HG03354 (cell line): ENCODE results near the gene THUMPD1.
"Not testable (repeated sequence)": the region's sequence is repeated elsewhere in the genome, so short reads cannot be mapped to it uniquely, and the experiment has no call there.

ENCODE experiments used
- ATAC-seq: cut with Tn5 transposase; IDR thresholded peaks from one replicate; pipeline ENCODE4 v1.9.1; 2021; ENCODE audit warnings: mild to moderate bottlenecking; ENCODE audit not compliant: unreplicated experiment, poor library complexity, severe bottlenecking

Gene THUMPD1

DNA sequence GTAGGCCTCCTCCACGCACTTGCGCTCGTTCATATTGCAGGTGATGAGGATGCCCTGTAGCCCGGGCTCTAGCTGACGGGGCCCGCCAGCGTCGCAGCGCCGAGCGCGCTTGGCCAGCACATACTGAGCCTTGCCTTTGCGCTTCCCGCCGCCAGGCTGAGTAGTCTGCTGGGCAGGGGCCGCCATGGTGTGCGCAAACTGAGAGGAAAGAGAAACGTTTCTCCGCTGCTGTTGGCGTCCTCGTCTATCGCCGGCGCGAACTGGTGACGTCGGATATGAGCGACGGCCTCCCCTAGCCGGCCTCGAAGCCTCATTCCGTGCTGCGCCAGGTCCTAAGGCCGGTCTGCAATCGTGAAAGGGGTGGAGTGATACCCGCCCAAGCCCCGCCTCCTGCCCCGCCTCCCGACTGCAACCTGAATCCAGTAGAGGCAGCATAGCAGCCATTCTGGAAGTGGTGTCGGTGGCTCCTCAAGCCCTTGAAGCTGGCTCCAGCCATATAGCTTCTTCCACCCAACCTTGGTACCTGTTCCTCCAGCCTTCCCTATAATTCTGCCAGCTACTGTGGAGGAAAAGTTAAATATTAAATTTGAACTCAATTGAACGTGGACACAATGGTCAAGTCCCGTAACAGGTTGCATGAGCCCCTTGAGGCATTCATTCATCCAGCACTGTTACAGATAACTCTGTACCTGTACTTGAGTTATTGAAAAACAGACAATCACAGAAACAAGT lies at the start of gene THUMPD1:
TSS of gene THUMPD1 (minus strand) at position 265 of the 732 bp plus-strand sequence. CDS start at position 186, 79 bp downstream.
- peak; percentile 88 for ATAC-seq

GRCh38 chr16:20789130-20789529 lies 47.5 kb upstream of the THUMPD1 start:
- no peak for ATAC-seq

DNA sequence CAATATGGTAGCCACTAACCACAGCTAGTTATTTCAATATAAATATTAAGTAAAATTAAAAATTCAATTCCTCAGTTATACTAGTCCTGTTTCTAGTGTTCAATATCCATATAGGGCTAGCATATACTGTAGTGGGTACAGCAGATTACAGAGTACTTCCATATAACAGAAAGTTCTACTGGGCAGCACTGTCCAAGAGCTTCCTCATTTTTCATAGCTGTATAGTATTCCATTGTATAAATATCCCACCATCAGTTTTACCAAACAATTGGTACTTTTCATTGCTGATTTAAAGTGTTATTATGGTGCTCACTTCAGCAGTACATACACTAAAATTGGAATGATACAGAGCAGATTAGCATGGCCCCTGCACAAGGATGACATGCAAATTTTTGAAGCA lies 42.6 kb upstream of the THUMPD1 start:
- ATAC-seq, result no peak

DNA sequence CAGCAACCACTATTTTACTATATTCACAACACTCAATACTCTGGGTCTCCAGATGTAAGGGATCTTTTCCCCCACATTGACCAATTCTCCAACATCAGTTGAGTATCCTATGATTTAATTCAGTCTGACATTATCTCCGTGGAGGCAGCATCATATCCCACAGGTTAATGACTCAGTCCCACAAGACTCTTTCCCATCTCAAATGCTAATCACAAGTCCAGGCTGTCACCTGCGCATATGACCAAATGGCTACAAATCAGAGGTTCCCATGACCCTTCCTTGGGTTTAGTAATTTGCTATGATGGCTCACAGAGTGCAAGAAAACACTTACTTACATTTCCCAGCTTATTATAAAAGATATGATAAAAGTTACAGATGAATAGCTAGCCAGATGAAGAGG lies 40.9 kb upstream of the THUMPD1 start:
- no peak for ATAC-seq

DNA sequence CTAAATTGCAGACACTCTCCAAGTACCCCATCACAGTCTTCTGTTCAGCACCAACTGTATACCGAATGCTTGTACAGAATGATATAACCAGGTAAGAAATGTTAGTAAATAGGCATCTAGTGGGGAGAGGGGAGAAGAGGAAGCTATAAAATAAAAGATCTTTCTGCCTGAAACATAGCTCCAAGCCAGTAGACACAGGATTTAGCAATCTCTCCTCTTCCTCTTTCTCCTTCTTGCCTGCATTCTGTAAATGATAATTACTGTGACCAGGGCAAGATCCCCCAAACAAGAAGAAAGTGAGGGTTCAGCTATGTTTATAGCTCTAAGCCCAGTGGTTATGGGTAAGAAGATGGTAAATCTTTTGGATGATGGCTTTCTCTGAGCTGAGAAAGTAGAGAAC lies 40.1 kb upstream of the THUMPD1 start:
- ATAC-seq, result no peak

- no peak for ATAC-seq
Observed at GRCh38 chr16:20774703-20775362, 33.2 kb upstream of the THUMPD1 start.

- no peak for ATAC-seq
Observed at GRCh38 chr16:20773679-20774078, 32.1 kb upstream of the THUMPD1 start.

DNA sequence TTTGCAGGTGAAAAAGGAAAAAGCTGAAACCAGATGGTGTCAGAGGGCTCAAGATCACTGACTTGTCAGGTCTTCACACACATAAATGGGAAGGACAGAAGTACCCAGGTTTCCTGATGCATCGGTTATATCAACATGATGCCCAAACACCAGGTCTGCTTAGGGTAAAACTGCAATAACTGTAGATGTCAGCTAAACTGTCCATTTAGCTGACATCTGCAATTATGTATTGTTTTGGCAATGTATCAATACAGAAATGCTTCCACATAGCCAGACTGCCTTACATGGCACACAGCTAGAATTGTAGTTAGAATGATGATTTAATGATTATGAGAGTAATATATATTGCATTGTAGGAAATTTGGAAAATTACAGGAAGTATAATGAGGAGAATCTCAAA lies 27.2 kb upstream of the THUMPD1 start:
- ATAC-seq, result no peak

DNA sequence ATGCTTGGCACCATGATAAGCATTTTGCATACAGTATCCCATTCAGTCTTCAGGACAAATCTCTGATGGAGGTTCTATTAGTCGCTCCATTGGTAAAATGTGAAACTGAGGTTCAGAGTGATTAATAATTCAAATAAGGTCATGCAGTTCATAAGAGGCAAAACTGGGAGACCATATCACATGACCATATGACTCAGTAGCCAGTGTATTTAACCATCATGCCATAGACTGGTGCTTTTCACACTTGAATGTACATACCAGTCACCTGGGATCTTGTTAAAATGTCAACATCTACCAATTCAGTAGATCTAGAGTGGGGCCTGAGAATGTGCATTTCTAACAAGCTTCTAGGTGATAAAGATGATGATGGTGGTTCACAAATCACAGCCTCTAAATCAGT lies 26.5 kb upstream of the THUMPD1 start:
- no peak for ATAC-seq

DNA sequence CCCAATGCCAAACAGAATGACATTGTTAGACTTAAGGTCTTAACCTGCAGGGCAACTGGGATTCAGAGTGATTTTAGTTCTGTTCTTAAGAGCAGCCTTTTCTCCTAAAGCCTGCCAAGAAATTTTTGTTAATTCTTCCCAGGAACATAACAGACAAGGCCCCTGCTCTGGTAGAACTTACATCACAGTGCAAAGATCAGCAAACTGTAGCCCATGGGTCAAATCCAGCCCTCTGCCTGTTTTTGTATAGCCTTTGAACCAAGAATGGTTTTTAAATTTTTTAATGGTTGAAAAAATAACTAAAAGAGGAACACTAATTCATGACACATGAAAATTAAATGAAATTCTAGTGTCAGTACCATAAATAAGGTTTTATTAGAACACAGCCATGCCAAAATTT lies 26.0 kb upstream of the THUMPD1 start:
- ATAC-seq, result no peak

- no peak for ATAC-seq
Observed at GRCh38 chr16:20766294-20766693, 24.7 kb upstream of the THUMPD1 start.

DNA sequence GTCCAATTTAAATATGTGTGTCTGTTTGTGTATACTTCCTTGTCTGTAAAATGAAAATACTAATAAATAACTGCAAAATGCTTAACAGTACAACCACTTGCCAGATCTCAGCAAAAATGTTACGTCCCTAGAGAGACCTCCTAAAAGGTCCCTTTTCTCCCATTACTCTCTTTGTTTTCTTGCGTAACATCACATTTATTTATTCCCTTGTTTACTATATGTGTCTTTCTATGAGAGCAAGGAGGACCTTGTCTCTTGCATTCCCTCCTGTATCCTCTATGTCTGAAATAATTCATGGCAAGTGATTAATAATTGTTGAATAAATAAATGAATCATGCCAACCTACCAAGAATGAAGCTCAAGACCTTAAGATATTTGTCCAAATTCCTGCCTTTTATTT lies 24.1 kb upstream of the THUMPD1 start:
- no peak for ATAC-seq

DNA sequence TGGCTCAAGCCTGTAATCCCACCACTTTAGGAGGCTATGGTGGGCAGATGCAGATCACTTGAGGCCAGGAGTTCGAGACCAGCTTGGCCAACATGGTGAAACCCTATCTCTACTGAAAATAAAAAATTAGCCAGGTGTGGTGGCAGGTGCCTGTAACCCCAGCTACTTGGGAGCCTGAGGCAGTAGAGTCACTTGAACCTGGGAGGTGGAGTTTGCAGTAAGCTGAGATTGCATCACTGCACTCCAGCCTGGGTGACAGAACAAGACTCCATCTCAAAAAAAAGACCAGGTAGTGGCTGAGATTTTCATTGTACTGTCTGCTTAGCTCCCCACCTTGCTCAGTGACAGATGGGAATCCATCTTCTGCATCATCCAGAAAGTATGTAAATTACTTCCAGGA lies 22.8 kb upstream of the THUMPD1 start:
- not testable (repeated sequence) for ATAC-seq

DNA sequence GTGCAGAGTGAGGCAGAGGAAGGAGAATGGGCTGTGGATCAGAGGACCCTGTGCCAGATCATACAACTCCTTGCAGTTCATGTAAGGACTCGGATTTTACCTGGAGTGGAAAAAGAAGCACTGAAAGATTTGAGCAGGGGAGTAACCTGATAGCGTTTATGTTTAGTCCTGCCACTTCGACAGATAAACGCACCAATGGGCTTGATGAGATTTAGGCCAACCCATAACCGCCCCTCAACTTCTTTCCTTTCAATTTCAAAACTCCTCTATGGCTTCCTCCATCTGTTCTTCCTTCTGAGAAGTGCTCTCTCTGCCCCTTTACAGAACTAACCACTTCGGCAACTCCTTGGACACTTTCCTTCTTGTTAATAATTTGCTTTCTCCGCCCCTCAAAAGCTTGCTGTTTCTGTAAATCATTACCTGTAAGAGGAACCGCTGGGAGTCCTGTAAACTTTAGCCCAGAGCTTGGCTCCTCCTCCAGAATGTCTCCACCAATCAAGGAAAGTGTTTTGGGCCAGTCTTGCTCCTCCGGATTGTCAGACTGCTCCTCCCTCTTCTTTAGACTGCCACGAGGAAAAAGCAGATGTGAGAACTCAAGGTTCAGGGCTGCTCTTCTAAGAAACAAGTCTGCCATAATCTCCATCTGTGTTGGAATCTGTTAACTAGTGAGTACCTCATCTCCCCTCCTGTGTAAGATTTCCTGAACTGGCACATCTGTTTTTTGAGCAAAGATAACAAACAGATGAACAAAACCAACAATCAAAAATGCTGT lies 22.0 kb upstream of the THUMPD1 start, which contains the start of gene ACSM3:
TSS of gene ACSM3 (plus strand) at position 554 of the 772 bp plus-strand sequence. CDS start 6,021 bp downstream, outside the sequence.
- ATAC-seq, result peak; percentile 99

DNA sequence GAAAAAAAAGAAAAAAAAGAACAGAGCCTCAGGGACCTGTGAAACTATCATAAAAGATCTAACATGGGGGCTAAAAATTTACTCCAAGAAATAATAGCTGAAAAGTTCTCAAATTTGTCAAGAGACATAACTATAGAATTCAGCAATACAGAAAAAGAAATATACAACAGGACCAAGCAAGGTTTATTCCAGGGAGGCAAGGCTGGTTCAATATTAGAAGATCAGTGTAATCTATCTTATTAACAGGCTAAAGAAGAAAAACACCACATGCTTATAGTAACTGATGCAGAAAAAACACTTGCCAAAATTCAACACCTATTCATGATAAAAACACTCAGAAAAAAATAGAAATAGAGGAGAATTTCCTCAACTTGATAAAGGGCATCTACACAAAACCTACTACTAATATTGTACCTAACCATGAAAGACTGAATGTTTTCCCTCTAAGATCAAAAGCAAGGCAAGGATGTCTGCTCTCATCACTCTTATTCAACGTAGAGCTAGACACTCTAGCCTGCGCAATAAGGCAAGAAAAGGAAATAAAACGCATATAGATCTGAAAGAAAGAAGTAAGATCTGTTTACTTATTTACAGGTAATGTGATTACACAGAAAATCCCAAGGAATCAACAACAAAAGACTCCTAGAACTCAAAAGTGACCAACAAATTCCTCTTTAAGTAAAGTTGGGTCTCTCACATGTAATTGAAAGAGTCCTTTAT lies 20.9 kb upstream of the THUMPD1 start:
- ATAC-seq, result no peak

DNA sequence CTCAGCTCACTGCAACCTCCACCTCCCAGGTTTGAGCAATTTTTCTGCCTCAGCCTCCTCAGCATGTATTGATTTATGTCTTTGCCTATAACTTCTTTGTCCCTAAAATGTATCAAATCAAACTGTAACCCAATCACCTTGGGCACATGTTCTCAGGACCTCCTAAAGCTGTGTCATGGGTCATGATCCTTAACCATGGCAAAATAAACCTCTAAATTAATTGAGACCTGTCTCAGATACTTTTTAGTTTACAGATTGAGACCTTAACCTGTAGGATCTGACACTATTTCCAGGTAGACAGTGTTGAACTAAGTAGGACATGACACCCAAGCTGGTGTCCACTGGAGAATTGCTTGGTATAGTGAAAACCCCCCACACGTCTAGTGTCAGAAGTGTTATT lies 19.6 kb upstream of the THUMPD1 start:
- ATAC-seq, result no peak

DNA sequence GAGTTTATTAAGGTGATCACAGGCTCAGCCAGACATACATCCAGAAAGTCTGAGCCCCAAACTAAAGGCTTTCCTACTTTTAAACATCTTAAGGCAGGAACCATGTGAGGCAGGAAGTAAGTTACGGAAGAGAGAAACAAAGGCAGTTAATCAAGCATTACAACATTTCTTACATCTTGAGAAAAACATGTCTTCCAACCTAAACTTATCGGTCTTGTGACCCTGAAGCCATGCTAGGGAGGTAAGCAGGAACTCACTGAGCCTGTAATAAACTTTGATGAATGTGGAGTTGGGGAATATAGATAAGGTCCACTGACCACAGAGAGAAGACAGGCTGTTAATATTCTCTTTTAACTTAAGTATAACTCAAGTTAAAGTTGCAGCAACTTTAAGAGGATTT lies 18.7 kb upstream of the THUMPD1 start:
- ATAC-seq, result no peak

DNA sequence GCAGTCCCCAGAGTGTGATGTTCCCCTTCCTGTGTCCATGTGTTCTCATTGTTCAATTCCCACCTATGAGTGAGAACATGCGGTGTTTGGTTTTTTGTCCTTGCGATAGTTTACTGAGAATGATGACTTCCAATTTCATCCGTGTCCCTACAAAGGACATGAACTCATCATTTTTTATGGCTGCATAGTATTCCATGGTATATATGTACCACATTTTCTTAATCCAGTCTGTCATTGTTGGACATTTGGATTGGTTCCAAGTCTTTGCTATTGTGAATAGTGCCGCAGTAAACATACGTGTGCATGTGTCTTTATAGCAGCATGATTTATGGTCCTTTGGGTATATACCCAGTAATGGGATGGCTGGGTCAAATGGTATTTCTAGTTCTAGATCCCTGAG lies 14.2 kb upstream of the THUMPD1 start:
- not testable (repeated sequence) for ATAC-seq

- ATAC-seq, result no peak
Observed at GRCh38 chr16:20755238-20755637, 13.6 kb upstream of the THUMPD1 start.

DNA sequence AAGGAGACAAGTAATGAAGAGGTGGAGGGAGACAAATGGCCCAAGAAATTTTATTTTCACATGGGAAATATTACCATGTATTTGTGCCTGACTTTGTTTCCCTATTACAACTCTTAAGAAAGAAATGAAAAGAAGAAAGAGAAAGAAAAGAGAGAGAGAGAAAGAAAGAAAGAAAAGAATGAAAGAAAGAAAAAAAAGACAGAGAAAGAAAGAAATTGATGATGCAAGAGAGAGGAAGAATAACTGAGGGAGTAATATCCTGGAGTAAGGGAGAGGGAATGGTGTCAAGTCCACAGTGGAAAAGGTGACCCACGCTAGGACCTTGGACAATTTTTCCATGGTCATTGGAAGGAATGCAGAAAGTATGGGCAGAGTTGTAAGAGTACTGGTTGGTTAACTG lies 12.1 kb upstream of the THUMPD1 start:
- no peak for ATAC-seq
